Stimulated activated CD8-positive, alpha-beta memory T cell treated with anti-CD3 and anti-CD28 coated beads, Interleukin-7, amount 100 ng/mL, for 48 hours (primary cell): ENCODE results near the gene TBC1D21.
A peak's percentile ranks its signal among the peaks of the same experiment; 100 is the strongest.

Experiments
- DNase-seq, 2 donors: peaks; one replicate each; pipeline ENCODE4 v3.0.0-alpha.2; 2020; ENCODE audit warnings: low read depth in 1 of 2; ENCODE audit errors: extremely low read depth in 1 of 2

The TBC1D21 gene

DNA sequence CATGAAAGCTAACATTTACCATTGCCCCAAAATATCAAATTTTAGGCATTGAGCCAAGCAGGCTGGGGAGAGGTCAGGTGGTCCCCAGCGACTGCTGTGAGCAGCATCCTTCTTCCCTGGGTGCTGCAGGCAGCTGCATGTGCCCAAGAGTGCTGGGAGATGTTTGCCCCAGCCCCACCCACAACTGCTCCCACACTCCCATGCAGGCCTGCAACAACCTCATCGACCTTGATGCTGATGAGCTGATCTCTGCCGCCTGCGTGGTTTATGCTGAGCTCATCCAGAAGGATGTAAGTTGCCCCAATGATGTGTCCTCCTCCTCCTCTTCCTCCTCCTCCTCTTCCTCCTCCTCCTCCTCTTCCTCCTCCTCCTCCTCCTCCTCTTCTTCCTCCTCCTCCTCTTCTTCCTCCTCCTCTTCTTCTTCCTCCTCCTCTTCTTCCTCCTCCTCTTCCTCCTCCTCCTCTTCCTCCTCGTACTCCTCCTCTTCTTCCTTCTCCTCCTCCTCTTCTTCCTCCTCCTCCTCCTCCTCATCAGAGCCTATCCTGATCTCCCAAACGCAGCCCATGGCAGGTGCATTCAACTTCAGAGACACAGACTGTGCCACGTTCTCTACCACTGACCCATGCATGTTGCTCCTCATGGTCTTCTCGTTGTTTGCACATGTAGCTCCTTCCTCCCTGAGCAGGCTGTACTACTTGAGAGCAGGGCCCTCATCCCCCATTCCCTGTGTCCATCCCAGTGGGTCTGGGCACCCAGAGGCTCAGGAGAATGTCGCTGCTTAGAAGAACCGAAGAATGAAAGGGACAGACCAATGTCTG lies 15.1 kb downstream of the TBC1D21 start:
- no peak for DNase-seq

DNA sequence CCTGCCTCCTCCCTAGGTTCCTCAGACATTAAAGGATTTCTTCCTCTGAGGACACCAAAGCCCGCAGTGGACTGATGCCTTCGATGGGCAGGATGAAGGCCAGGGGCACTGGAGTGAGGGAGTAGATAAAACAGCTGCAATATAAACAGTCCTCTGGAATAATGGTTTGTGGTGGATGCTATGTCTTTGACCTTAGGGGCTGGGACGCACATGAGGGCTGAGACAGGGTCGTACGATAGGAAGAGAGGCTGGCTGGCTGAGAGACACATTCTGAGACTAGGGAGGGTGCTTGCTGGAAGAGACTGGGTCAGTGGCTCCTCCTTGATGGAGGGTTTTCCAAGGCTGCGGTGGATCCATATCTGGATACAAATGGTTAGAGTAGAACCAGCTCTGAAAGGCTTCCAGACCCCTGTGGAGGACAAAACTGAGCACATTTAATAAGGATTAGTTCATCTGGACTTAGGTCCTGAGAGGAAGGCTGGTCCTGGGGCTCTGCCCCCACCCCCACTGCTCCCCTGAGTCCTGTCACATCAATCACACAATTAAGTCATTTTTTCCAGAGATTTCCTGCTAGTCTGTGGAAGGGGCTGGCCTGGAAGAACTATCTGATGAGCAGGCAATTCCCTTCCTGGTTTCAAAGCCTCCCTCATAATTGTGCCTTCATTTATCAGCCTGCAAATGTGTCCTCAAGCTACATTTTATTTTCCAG lies 15.8 kb downstream of the TBC1D21 start:
- DNase-seq = no peak

DNA sequence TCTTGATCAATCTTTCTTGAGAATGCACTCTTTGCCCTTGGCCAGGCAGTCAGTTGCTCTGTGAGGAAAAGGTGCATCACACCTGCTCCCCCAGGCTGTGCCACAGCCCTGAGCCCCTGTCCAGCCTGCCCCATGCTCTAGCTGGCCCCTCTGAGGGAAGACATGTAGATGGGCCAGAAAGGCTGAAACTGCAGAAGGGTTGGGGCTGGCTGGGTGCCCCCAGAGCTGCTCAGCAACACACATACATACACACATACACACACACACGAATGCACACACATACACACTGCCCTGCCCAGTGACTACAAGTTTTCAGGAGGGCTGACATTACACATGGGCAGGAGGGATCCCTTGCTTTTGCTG lies 16.4 kb downstream of the TBC1D21 start:
- no peak for DNase-seq

DNA sequence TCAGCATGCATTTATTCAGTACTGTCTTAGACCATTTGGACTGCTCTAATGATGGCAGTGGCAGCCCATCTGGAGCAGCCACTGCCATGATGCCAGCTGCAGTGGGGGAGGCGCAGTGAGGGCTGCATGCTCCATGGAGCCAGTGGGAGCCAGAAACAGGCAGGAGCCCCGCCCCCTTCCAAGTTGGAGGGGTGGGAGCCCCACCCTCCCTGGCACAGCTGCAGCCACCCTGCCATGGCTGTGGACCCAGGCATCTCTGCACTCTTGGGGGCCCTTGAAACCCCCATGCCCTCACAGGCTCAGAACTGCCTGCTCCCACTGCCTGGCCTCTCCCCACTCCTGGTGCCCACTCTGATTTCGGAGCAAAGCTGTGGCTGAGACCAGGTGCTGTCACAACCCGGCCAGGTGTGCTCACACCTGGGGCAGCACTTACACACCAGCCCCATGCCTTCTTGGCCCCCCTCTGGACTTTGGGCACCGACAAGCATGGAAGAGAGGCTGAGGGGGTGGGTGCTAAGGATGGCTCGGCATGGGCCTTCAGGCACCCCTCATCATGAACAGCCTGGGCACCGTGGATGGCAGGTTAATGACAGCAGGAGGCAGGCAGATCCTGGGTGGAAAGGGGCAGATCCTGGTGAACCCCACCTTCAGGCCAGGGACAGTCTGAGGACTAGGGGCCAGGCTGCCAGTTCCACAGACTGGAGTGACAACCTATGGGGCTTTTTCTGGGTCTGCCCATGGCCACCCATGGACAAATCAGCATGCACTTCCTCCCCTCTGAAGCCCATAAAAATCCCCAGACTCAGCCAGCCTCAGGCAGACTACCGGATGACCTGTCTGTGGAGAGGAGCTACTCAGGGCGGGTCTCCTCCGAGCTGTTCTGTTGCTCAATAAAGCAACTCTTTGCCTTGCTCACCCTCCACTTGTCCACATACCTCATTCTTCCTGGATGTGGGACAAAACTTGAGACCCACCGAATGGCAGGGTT lies 18.3 kb downstream of the TBC1D21 start:
- no peak for DNase-seq

DNA sequence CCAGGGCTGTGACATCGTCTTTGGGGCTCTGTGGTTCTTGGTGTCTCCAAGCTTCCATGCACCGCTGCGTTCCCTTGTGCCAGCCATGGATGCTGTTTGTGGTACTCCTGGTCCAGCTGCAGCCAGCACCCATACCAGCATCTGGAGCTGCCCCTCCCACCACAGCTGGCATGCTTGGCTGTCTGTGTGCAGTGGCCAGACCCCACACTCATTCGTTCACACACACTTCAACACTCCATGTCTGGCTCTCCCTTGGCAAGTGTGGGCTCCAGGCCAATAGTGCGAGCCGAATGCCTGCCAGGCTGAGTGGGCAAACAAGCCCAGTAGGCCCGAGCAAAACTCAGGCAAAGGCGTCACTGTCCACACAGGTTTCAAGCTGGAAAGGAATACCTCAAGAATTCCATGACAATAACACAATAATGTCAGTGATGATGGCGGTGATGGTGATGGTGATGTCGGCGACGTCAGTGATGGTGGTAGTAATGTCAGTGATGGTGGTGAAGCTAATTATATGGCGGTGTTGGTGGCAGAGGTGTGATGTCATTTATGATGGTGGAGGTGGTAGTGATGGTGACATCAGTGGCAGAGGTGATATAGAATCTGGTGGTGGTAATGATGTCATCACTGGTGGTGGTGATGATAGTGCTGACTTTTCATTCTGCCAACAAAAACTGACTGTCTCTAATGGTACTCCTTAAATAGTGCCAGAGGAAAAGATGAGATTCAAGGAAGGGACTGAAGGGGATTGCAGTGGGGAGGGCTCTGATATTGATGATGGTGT lies 19.3 kb downstream of the TBC1D21 start:
- DNase-seq = no peak

DNA sequence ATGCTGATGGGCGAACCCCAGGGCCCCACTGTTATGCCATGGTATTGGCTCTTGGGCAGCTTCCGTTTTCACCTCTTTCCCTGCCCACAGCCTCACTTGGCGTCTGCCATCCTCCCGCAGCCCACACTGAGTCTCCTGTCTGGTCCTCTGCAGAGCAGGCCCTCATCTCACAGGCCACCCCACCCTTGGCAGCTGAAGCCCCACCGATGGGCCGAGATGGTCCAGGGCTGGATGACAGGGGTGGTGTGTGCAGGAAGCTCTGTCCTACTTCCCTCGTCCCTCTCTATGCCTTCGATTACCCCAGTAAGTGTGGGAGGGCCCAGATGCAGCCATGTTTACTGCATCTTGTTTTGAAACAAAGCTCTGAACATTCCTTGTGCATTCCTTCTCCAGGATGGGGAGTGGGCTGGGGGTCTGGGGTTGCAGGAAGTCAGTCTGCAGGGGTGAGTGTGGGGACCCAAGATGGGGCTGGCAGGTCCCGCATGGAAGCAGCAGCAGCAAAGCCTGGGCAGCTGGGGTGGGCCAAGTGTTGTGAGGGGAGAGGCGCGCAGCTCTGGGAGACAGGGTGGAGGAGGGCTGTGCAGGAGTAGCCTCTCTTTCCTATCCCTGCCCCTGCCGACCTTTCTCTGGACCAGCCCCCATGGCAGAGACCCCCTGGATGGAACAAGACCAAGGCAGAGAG lies 20.9 kb downstream of the TBC1D21 start:
- DNase-seq = no peak

DNA sequence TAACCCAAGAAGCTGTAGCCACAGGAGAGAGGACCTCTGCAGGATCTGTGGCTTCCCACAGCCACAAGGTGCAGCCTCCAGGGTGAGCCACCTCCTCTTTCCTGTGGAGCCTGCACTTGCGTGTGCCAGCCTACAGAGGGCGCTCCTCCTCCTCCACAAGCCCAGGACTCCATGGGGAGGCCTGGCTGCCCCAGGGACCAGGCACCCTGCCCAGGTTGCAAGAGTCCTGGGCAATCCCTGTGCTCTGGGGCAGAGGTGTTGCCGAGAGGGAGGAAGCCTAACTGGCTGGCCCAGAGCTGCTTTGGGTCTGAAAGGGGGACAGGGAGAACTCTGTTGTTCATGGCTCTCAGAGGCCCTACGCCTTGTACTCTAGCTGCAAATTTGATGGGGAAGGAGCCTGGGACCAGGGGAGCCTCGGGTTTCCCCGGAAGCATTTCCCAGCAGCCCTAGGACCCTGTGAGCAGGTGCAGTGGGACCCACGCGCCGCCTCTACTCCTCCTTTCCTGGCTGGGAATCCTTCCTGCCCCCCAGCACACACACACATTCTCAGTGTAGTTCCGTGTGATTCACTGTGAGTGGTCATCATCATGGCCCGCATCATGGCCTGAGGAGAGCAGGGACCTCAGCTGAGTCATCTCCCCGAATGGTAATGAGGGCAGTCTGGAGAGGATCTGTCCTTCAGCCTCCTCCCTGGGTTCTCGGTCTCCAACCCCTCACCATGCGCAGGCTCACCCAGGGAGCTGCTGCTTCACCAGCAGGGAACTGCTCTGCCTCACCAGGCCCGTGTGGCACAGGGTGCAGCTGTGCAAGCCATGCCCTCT lies 24.3 kb downstream of the TBC1D21 start:
- DNase-seq = peak; percentile 37 to 47

DNA sequence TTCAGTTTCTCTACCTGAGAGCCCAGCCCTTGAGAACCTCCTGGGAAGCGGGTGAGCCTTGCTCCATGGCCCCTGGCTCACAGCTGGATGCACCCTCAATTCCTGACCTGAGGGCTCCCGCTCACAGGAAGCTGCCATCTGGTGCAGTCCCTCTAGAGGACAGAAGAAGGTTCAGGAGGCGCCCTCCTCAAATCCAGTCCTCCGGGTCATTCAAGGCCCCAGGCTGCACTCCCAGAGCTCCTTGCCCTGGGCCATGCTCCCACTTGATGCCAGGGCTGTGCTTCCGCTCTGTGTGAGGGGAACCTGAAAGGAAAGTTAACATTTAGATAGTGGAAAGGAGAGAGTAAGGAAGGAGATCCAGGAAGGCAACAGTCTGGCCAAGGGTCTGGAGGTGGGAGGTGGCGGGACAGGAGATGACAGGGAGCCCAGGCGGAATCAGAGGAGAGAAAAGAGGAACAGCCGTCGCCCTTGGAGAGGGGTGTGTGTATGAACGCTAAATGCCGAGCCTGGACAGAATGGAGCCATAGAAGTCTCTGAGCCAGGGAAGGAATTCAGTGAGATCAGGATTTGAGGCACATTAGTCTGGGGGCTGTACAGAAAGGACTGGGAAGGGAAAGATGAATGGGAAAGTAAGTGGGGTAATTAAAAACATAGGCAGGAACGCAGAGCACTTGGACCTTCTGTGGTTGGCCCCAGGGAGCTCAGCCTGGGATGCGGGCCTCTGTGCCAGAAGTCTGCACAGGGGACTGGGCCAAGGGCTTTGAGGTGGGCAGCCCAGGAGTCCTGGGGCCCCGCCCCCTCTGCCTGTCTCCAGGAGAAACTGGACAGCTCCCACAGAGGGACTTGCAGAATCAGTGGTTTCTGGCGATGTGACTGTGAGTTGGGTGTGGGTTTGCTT lies 26.1 kb downstream of the TBC1D21 start:
- DNase-seq = no peak

DNA sequence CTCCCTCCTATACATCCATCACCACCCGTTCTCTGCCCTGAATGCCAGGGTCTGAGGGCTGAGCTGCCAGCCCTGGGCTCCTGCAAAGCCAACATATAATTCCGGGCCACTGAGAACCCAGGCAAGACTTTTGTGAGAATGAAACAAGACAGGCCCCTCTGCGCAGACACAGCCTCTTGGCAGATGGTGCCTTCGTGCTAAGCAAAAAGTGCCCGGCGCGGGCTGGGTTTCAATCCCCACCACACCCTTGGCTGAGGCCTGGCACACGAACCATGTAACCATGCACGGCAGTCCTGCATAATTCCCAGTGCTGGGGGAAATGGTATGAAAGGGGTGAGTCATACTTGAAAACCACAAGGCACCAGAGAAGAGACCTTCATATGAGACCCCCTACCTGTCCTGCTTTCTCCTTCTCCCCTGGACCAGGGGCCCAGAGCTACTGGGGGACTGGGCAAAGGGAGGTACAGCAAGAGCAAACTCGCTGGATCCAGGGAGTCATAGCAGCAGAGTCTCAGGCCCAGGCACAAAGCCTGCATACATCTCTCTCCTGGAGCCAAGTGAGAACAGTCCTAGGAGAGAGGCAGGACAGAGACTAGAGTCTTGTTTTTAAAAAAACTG lies 26.8 kb downstream of the TBC1D21 start:
- no peak for DNase-seq

DNA sequence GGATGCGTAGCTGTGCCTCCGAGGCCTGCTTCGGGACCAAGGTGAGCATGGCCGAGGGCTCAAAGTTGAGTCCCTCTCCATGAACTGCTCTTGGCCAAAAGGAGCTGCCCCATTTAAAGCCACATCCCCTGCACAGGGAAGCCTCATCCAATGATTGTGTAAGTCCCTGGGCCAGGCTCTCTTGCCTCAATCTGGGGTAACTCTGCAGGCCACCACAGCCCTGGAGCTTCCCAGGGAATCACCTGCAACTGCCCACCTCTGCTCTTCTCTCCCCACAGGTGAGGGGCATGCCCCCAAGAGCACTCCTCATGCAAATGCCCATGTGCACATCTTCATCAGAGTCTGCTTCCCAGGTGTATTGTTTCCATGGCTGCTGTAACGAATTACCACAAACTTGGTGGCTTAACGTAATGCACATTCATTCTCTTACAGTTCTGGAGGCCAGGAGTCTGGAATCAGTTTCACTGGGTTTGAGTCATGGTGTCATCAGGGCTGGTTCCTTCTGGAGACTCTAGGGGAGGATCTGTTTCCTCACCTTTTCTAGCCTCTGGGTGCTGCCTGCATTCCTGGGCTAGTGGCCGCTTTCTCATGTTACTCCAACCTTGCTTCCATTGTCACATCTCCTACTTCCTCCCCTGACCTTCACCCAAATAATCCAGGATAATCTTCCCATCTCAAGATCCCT lies 27.9 kb downstream of the TBC1D21 start:
- DNase-seq = no peak

DNA sequence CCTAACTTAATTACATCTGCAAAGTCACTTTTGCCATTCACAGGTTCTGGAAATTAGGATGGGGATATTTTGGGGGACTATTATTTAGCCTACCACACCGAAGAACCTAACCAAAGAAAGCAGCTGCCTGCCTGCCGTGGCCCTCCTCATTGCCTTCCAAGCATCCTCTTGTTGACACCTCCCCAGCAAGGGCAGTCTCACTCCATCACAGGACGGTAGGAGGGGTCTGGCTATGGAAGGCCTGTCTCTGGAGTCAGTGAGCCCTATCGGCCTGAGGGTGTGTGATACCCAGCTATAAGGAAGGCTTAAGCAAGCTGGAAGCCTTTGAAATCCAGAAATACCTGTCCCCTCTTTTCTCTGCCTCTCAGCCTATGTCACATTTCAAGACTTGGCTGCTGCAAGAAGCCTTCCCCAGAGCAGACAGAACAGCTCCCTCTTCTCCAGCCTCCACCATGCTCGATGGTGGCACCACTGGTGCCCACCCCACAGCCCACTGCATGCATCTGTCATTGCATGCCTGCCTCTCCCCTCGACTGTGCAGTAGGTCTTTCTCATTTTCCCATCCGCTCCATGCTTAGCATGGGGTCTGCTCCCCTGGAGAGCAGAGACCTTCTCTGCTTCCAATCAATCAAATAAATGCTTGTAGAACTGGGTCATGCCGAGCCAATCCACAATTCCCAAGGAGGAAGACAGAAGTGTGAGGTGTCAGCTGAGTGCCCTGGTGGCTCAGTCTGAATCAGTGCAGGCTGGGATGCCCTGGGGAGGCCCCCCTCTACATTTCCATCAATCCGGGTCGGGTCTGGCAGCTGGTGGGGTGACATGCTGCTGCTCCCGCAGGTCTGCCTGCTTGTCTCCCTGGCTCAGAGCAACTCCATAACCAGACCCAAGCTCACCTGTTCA lies 29.0 kb downstream of the TBC1D21 start:
- DNase-seq = no peak

DNA sequence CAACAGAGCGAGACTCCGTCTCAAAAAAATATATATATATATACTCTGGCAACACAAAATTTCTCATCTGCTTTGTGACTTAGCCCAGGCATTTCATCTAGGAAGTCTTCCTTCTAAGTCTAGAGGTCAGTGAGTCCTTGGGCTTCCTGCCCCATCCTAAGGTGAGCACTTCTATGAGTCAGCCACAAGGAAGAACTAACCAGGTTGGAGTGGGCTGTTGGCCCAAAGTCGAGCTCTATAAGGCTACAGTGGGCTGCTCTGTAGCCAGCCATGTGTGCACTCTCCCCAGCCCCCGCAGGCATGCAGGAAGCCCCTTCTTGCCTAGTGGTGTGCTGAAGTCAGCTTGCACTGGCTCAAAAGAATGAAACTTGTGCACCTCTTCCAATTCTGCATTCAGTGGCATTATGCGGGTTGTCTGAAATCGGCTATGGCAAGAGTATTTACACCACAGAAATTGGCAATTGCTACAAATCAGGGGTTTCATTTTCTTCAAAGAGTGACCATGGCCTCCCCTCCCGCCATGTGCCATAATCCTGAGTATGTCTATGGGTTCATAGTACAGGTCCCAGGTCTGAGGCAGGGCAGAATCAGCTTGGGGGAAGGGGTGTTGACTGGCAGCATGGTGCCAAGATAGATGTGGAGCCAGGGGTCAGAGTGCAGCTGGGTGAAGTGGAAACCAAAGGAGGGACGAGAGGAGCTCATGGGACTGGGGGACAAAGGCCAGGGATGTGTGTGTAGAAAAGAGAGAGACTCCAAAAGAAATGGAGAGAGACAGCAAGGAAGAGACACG lies 30.9 kb downstream of the TBC1D21 start:
- DNase-seq = no peak

DNA sequence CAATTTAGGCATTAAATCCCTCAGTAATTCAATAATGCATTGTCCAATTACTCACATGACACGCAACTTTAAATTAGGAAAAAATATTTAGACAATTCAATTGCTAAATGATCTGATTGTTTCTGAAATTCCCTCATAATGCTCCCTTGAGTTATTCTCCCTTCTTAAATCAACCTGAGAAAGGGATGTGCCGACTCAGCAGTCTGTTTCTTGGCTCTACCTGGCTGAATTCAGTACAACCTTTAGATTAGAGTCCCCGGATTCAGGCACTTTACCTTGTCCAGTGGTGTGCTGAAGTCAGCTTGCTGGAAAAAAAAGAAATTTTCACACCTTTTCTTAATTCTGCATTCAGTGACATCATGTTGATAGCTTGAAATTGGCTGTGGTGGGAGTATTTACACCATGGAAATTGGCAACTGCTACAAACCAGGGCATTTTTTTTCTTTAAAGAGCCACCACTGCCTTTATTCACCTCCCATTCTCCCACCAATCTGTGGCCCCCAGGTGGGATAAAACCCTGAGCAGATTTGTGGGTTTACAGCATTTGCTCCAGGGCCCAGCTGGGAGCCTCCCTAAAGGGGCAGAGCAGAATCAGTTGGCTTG lies 32.0 kb downstream of the TBC1D21 start:
- no peak for DNase-seq

DNA sequence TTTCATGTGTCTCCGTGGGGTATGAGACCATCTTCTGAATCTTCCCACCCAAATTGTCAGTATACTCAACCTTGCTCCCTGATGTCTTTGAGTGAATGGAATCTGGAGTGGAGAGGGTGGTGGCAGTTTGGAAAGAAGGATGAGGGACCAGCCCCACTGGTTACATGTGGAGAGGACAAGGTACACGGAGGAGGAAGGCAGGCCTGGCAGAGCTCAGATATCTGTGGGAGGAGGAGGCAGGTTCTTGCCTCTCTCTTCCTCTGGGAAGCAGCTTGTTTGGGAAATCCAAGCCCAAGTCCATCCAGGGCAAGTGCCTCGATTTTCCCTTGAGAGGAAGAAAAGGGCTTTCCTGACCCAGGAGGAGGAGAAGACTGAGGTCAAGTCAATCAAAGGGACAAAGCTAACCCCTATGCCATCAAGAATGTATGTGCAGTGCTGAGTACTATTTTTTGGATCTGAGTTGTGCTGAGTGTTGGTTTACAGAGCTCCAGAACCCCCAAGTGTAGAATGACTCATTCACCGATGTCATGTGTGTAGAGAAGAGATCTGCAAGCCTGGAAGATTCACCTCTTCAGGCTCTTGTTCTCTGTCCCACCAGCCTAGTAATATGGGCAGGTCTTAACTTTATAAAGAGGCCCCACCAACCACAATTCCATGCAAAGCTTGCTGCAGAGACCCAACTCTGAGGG lies 33.1 kb downstream of the TBC1D21 start:
- no peak for DNase-seq
